Upper lobe of left lung (tissue), 6 donors: ENCODE data around the gene CCNI2. TPM values are rescaled to one million over a fixed set of nuclear protein-coding genes. Genes with fewer than 3 reads are reported as not detected.

ENCODE experiments used
- ATAC-seq, 2 donors: fragments of 200-7000 bp; cut with Tn5 transposase; one replicate each; pipeline ENCODE4 v1.9.1; 2022; ENCODE audit warnings: mild to moderate bottlenecking in 2 of 2, moderate library complexity in 2 of 2; ENCODE audit not compliant: low FRiP score in 2 of 2
- DNase-seq, 2 donors: peaks; one replicate each; pipeline ENCODE4 v3.0.0-alpha.2; 2019 to 2020
- H3K27ac ChIP-seq, 4 donors: fragments of 200-600 bp; sonication (generic); one replicate each; pipeline ENCODE4 v1.5.1; 2016 to 2019
- H3K27me3 ChIP-seq, 4 donors: fragments of 200-600 bp; sonication (generic); one replicate each; pipeline ENCODE4 v1.5.1; 2017 to 2019
- H3K36me3 ChIP-seq, 4 donors: fragments of 200-600 bp; sonication (generic); one replicate each; pipeline ENCODE4 v1.5.1; 2016 to 2019
- H3K4me1 ChIP-seq, 4 donors: fragments of 200-600 bp; sonication (generic); one replicate each; pipeline ENCODE4 v1.5.1; 2018 to 2019
- H3K4me3 ChIP-seq, 4 donors: fragments of 200-600 bp; sonication (generic); one replicate each; pipeline ENCODE4 v1.5.1; 2017 to 2019; ENCODE audit warnings: mild to moderate bottlenecking in 2 of 4, moderate library complexity in 1 of 4
- H3K9me3 ChIP-seq, 4 donors: fragments of 200-600 bp; sonication (generic); one replicate each; pipeline ENCODE4 v1.5.1; 2018 to 2019
- CTCF ChIP-seq, 6 experiments: fragments of 450-650 bp in 4 of 6; fragments of 200-600 bp in 2 of 6; sonication (generic) in 2 of 6; IDR thresholded peaks; one replicate each; pipeline ENCODE4 v1.5.1; 2016 to 2019; ENCODE audit warnings: antibody characterized with exemption in 6 of 6
- EP300 ChIP-seq, 4 donors: sonication (generic); formaldehyde crosslinking; IDR thresholded peaks; one replicate each; pipeline ENCODE4 v1.5.1; 2017; ENCODE audit warnings: antibody characterized with exemption in 4 of 4, control low read depth in 2 of 4
- POLR2A ChIP-seq, 4 donors: fragments of 450-650 bp; IDR thresholded peaks; one replicate each; pipeline ENCODE4 v1.5.1; 2016 to 2017; ENCODE audit warnings: antibody characterized with exemption in 4 of 4, mild to moderate bottlenecking in 2 of 4
- POLR2AphosphoS5 ChIP-seq, 2 donors: sonication (generic); formaldehyde crosslinking; IDR thresholded peaks; one replicate each; pipeline ENCODE4 v1.5.1; 2017; ENCODE audit warnings: antibody characterized with exemption in 2 of 2
- WGBS, 2 donors: methylation state at CpG; one replicate each; pipeline ENCODE4 v1.1.5; 2017 to 2018; 5-methylcytosine and 5-hydroxymethylcytosine counted together
- total RNA-seq, 6 donors: library from RNA; depleted of rRNA in 4 of 6; stranded (reverse); fragments of >200 nt in 4 of 6; gene quantifications; one replicate each; pipeline versions ENCODE4 v1.1.0 to v1.2.1, GENCODE V29; 2016 to 2021
- donor health status: DM: no; HTN: no; CAD: no; lungs with moderate emphysema.
- donor health status: DM: no; HTN: yes; CAD: no; lungs with severe emphysema.

The CCNI2 gene
- total RNA-seq, 6 donors from 2014 or later = 0.26 to 0.84 (median 0.46) TPM; not detected in 1

GRCh38 chr5:132751444-132751843 is 4.2 kb downstream of the CCNI2 start:
- WGBS, 2 donors = 78 to 79% methylated on average over 7 of the region's 7 CpGs
- no peak overlapping the region for H3K27ac ChIP-seq
- no peak for TF ChIP-seq EP300 (IDR thresholded peaks at IDR 0.05)
- TF ChIP-seq POLR2AphosphoS5 (IDR thresholded peaks at IDR 0.05) = no peak
- no peak for TF ChIP-seq POLR2A (IDR thresholded peaks at IDR 0.05)
- no peak for TF ChIP-seq CTCF (IDR thresholded peaks at IDR 0.05)
- peaks cover 0 to 13% (median 10%) of the 10 kb centered on the region in 4 donors for H3K27me3 ChIP-seq
- H3K9me3 ChIP-seq = no peaks in the 10 kb centered on the region
- no peak overlapping the region for H3K4me3 ChIP-seq
- H3K4me1 ChIP-seq = peaks cover 9 to 16% (median 11%) of the 10 kb centered on the region in 4 donors
- DNase-seq (no peak), ATAC-seq (peak in 1 of 2 donors; percentile 48)
- H3K36me3 ChIP-seq = no peaks in the 10 kb centered on the region

- peaks cover 4 to 11% (median 7%) of the 10 kb centered on the region in 4 donors for H3K4me1 ChIP-seq
- no peak for TF ChIP-seq EP300 (IDR thresholded peaks at IDR 0.05)
- TF ChIP-seq POLR2AphosphoS5 (IDR thresholded peaks at IDR 0.05) = no peak
- no peak for TF ChIP-seq POLR2A (IDR thresholded peaks at IDR 0.05)
- ATAC-seq = no peak
- no peaks in the 10 kb centered on the region for H3K36me3 ChIP-seq
- H3K27me3 ChIP-seq = peaks cover 0 to 10% (median 7%) of the 10 kb centered on the region in 4 donors
- DNase-seq = no peak
- H3K27ac ChIP-seq = no peak overlapping the region
- H3K4me3 ChIP-seq = no peak overlapping the region
- H3K9me3 ChIP-seq = no peaks in the 10 kb centered on the region
- 95 to 96% methylated on average over 4 to 5 of the region's 5 CpGs for WGBS, 2 donors
These were observed 4.8 kb downstream of the CCNI2 start for GRCh38 chr5:132751971-132752580.

GRCh38 chr5:132752581-132753125 is 5.4 kb downstream of the CCNI2 start:
- Histone ChIP-seq H3K4me3 (no peak overlapping the region), H3K27ac (no peak overlapping the region), H3K9me3 (no peaks in the 10 kb centered on the region), H3K36me3 (peaks cover 0 to 4% (median 2%) of the 10 kb centered on the region in 4 donors), H3K4me1 (peaks cover under 1 to 5% (median 2%) of the 10 kb centered on the region in 4 donors), H3K27me3 (peaks cover 0 to 4% (median 1%) of the 10 kb centered on the region in 4 donors)
- WGBS, 2 donors = 86 to 95% methylated on average over 1 of the region's 1 CpG
- no peak for TF ChIP-seq CTCF (IDR thresholded peaks at IDR 0.05)
- TF ChIP-seq POLR2A (IDR thresholded peaks at IDR 0.05) = no peak
- TF ChIP-seq EP300 (IDR thresholded peaks at IDR 0.05) = no peak
- no peak for TF ChIP-seq POLR2AphosphoS5 (IDR thresholded peaks at IDR 0.05)
- ATAC-seq (no peak), DNase-seq (no peak)

GRCh38 chr5:132753135-132753987 is 6.1 kb downstream of the CCNI2 start:
- ATAC-seq (no peak), DNase-seq (no peak)
- Histone ChIP-seq H3K36me3 (peaks cover 0 to 11% (median 4%) of the 10 kb centered on the region in 4 donors), H3K27me3 (no peaks in the 10 kb centered on the region), H3K4me1 (no peaks in the 10 kb centered on the region), H3K4me3 (no peak overlapping the region), H3K9me3 (no peaks in the 10 kb centered on the region), H3K27ac (no peak overlapping the region)
- TF ChIP-seq CTCF (IDR thresholded peaks at IDR 0.05) = no peak
- no peak for TF ChIP-seq POLR2AphosphoS5 (IDR thresholded peaks at IDR 0.05)
- no peak for TF ChIP-seq EP300 (IDR thresholded peaks at IDR 0.05)
- TF ChIP-seq POLR2A (IDR thresholded peaks at IDR 0.05) = no peak
- WGBS, 2 donors = 75 to 83% methylated on average over 1 to 2 of the region's 2 CpGs

GRCh38 chr5:132754111-132754510 is 6.9 kb downstream of the CCNI2 start:
- Histone ChIP-seq H3K27me3 (no peaks in the 10 kb centered on the region), H3K27ac (no peak overlapping the region), H3K9me3 (no peaks in the 10 kb centered on the region), H3K4me3 (no peak overlapping the region), H3K4me1 (no peaks in the 10 kb centered on the region), H3K36me3 (peaks cover 0 to 19% (median 10%) of the 10 kb centered on the region in 4 donors)
- DNase-seq (no peak), ATAC-seq (no peak)
- TF ChIP-seq EP300 (IDR thresholded peaks at IDR 0.05) (no peak), CTCF (IDR thresholded peaks at IDR 0.05) (no peak), POLR2A (IDR thresholded peaks at IDR 0.05) (no peak), POLR2AphosphoS5 (IDR thresholded peaks at IDR 0.05) (no peak)
- WGBS, 2 donors = 96 to 98% methylated on average over 4 of the region's 4 CpGs
